ENCODE results near the gene MYO3B.

- TF ChIP-seq ZNF384 (IDR thresholded peaks at IDR 0.05) (no peak), HDGF (IDR thresholded peaks at IDR 0.05; ENCODE audit: borderline replicate concordance) (no peak), FOXA1 (IDR thresholded peaks at IDR 0.05) (no peak), SP1 (IDR thresholded peaks at IDR 0.05) (no peak), PKNOX1 (IDR thresholded peaks at IDR 0.05) (no peak), CTBP1 (IDR thresholded peaks at IDR 0.05; ENCODE audit: borderline replicate concordance) (no peak), BHLHE40 (IDR thresholded peaks at IDR 0.05; ENCODE audit: borderline replicate concordance) (no peak), SUZ12 (IDR thresholded peaks at IDR 0.05) (no peak), NFRKB (IDR thresholded peaks at IDR 0.05) (no peak), LEF1 (IDR thresholded peaks at IDR 0.05; ENCODE audit: borderline replicate concordance) (no peak), FOXK2 (IDR thresholded peaks at IDR 0.05) (no peak), TARDBP (IDR thresholded peaks at IDR 0.05) (no peak), FOXM1 (IDR thresholded peaks at IDR 0.05; ENCODE audit: borderline replicate concordance) (no peak)
These were observed 65.3 kb downstream of the MYO3B start for GRCh38 chr2:170243118-170243837.
